ENCODE data around the gene SREK1IP1.

Gene SREK1IP1

GRCh38 chr5:64771736-64772135 is 3.2 kb upstream of the SREK1IP1 start:
- TF ChIP-seq ESRRG (CRISPR knock-in tag; IDR thresholded peaks at IDR 0.05), result no peak
- TF ChIP-seq ARNTL (CRISPR knock-in tag; IDR thresholded peaks at IDR 0.05; ENCODE audit: borderline replicate concordance, low read depth), result no peak
- TF ChIP-seq BACH2 (CRISPR knock-in tag; IDR thresholded peaks at IDR 0.05; ENCODE audit: borderline replicate concordance), result no peak
- no peak for TF ChIP-seq RARB (CRISPR knock-in tag; IDR thresholded peaks at IDR 0.05)
- TF ChIP-seq ISL1 (CRISPR knock-in tag; IDR thresholded peaks at IDR 0.05), result no peak
- TF ChIP-seq, protein P1, sequence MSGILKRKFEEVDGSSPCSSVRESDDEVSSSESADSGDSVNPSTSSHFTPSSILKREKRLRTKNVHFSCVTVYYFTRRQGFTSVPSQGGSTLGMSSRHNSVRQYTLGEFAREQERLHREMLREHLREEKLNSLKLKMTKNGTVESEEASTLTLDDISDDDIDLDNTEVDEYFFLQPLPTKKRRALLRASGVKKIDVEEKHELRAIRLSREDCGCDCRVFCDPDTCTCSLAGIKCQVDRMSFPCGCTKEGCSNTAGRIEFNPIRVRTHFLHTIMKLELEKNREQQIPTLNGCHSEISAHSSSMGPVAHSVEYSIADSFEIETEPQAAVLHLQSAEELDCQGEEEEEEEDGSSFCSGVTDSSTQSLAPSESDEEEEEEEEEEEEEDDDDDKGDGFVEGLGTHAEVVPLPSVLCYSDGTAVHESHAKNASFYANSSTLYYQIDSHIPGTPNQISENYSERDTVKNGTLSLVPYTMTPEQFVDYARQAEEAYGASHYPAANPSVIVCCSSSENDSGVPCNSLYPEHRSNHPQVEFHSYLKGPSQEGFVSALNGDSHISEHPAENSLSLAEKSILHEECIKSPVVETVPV (CRISPR knock-in tag; IDR thresholded peaks at IDR 0.05), result no peak
- TF ChIP-seq TCF4 (CRISPR knock-in tag; IDR thresholded peaks at IDR 0.05; ENCODE audit: borderline replicate concordance), result no peak
- no peak for TF ChIP-seq CSDC2 (CRISPR knock-in tag; IDR thresholded peaks at IDR 0.05)
- TF ChIP-seq TOX (CRISPR knock-in tag; IDR thresholded peaks at IDR 0.05; ENCODE audit: borderline replicate concordance), result no peak
- no peak for TF ChIP-seq ZNF70 (CRISPR knock-in tag; IDR thresholded peaks at IDR 0.05)
- no peak for TF ChIP-seq ZNF565 (CRISPR knock-in tag; conservative IDR thresholded peaks at IDR 0.05; ENCODE audit: low read depth)
- TF ChIP-seq ZFP30 (CRISPR knock-in tag; IDR thresholded peaks at IDR 0.05), result no peak
- no peak for TF ChIP-seq ZNF8 (CRISPR knock-in tag; IDR thresholded peaks at IDR 0.05)
- TF ChIP-seq OSR1 (CRISPR knock-in tag; IDR thresholded peaks at IDR 0.05), result no peak
- TF ChIP-seq POU6F1 (CRISPR knock-in tag; IDR thresholded peaks at IDR 0.05; ENCODE audit: borderline replicate concordance, low read depth), result no peak
- TF ChIP-seq PATZ1 (CRISPR knock-in tag; IDR thresholded peaks at IDR 0.05; ENCODE audit: borderline replicate concordance), result no peak
- no peak for TF ChIP-seq ZC3H10 (CRISPR knock-in tag; IDR thresholded peaks at IDR 0.05)
- TF ChIP-seq PPARA (CRISPR knock-in tag; IDR thresholded peaks at IDR 0.05; ENCODE audit: borderline replicate concordance), result no peak
- no peak for ATAC-seq

- TF ChIP-seq ZNF8 (CRISPR knock-in tag; IDR thresholded peaks at IDR 0.05), result no peak
- no peak for ATAC-seq
Measured at GRCh38 chr5:64769855-64770254, 1.4 kb upstream of the SREK1IP1 start.

GRCh38 chr5:64767959-64768357 is 533 bp downstream of the SREK1IP1 start:
- peak; percentile 43 for ATAC-seq
- TF ChIP-seq ISL1 (CRISPR knock-in tag; IDR thresholded peaks at IDR 0.05) (no peak), OSR1 (CRISPR knock-in tag; IDR thresholded peaks at IDR 0.05) (no peak), CREB5 (CRISPR knock-in tag; IDR thresholded peaks at IDR 0.05; ENCODE audit: low read depth) (no peak), RARB (CRISPR knock-in tag; IDR thresholded peaks at IDR 0.05) (no peak), ESRRG (CRISPR knock-in tag; IDR thresholded peaks at IDR 0.05) (no peak), PPARA (CRISPR knock-in tag; IDR thresholded peaks at IDR 0.05; ENCODE audit: borderline replicate concordance) (no peak), ZNF8 (CRISPR knock-in tag; IDR thresholded peaks at IDR 0.05) (no peak), BACH2 (CRISPR knock-in tag; IDR thresholded peaks at IDR 0.05; ENCODE audit: borderline replicate concordance) (no peak), ARNTL (CRISPR knock-in tag; IDR thresholded peaks at IDR 0.05; ENCODE audit: borderline replicate concordance, low read depth) (no peak), TCF4 (CRISPR knock-in tag; IDR thresholded peaks at IDR 0.05; ENCODE audit: borderline replicate concordance) (no peak), GLIS3 (CRISPR knock-in tag; IDR thresholded peaks at IDR 0.05) (no peak), ZFP3 (CRISPR knock-in tag; IDR thresholded peaks at IDR 0.05) (no peak), TOX (CRISPR knock-in tag; IDR thresholded peaks at IDR 0.05; ENCODE audit: borderline replicate concordance) (no peak), ZC3H10 (CRISPR knock-in tag; IDR thresholded peaks at IDR 0.05) (no peak), ZNF565 (CRISPR knock-in tag; conservative IDR thresholded peaks at IDR 0.05; ENCODE audit: low read depth) (no peak)
- TF ChIP-seq, protein P2, sequence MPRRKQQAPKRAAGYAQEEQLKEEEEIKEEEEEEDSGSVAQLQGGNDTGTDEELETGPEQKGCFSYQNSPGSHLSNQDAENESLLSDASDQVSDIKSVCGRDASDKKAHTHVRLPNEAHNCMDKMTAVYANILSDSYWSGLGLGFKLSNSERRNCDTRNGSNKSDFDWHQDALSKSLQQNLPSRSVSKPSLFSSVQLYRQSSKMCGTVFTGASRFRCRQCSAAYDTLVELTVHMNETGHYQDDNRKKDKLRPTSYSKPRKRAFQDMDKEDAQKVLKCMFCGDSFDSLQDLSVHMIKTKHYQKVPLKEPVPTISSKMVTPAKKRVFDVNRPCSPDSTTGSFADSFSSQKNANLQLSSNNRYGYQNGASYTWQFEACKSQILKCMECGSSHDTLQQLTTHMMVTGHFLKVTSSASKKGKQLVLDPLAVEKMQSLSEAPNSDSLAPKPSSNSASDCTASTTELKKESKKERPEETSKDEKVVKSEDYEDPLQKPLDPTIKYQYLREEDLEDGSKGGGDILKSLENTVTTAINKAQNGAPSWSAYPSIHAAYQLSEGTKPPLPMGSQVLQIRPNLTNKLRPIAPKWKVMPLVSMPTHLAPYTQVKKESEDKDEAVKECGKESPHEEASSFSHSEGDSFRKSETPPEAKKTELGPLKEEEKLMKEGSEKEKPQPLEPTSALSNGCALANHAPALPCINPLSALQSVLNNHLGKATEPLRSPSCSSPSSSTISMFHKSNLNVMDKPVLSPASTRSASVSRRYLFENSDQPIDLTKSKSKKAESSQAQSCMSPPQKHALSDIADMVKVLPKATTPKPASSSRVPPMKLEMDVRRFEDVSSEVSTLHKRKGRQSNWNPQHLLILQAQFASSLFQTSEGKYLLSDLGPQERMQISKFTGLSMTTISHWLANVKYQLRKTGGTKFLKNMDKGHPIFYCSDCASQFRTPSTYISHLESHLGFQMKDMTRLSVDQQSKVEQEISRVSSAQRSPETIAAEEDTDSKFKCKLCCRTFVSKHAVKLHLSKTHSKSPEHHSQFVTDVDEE (CRISPR knock-in tag; IDR thresholded peaks at IDR 0.05), result no peak
- TF ChIP-seq, protein P1 (CRISPR knock-in tag; IDR thresholded peaks at IDR 0.05), result no peak

All from SK-N-SH treated with all-trans-retinoic acid at 6 μM for 48 hours (cell line).